GM19397 (cell line): Measurements from ENCODE around the gene DYNLT4.
"Not testable (repeated sequence)": the region's sequence is repeated elsewhere in the genome, so short reads cannot be mapped to it uniquely, and the experiment has no call there.

Experiments used
- ATAC-seq: cut with Tn5 transposase; IDR thresholded peaks from one replicate; pipeline ENCODE4 v1.9.1; 2021; ENCODE audit warnings: mild to moderate bottlenecking, moderate library complexity; ENCODE audit not compliant: unreplicated experiment

The DYNLT4 gene

GRCh38 chr1:44775078-44775929, 31.8 kb downstream of the DYNLT4 start, which contains the start of gene RPS8:
RPS8 (plus strand) TSS chr1:44775540; CDS start chr1:44775597, 57 bp downstream.
- peak; percentile 77 for ATAC-seq

GRCh38 chr1:44766421-44766820, 40.7 kb downstream of the DYNLT4 start:
- not testable (repeated sequence) for ATAC-seq

DNA sequence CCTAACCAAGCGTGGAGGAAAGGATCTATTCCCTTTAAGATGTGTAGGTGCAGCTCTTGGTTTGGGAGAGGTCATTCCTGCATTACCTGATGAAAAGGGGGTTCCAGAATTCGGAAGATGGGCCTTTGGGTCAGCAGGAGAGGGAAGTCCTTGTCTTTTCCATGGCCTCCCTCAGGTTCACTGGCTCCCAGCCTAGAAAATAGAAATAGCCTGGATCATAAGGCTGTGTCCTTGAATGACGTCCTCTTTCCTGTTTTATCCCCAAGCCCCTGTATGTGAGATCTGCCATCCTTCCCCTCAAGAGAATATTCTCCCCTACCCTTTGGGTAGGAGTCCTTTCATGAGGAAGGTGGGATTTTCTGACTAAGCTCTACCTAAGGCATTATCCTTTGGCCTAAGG, 46.3 kb downstream of the DYNLT4 start:
- no peak for ATAC-seq

DNA sequence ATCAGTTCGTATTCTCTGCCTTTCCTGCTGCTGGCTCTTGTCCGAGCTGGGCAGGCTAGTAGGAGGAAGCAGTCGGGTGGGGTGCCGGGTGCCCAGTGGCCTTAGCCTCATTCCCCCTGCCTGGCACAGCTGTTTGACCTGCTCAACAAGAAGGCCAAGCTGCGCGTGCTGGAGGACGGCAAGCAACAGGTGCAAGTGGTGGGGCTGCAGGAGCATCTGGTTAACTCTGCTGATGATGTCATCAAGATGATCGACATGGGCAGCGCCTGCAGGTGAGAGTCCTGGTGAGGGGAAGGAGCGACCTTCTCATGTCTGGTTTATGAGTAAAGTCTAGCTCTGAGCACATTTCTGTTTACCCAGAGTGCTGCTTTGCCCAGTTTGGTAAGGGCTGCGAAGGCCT, 48.1 kb downstream of the DYNLT4 start:
- ATAC-seq: no peak

DNA sequence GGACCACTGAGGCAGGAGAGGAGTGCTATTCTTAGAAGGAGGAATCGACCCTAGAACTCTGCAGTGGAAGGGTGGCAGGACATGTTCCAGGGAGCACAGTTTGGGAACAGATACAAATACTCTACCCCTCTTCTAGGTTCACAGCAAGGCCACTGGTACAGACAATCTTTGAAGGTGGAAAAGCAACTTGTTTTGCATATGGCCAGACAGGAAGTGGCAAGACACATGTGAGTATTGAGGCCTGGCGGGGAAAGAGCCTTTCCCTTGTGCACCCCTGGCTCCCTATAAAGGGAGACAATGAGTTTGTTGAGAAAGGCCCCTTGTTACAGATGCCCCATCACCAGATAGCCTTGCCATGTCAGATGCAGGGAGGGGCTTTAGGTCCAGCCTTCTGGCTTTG, 49.7 kb downstream of the DYNLT4 start:
- no peak for ATAC-seq
